IgD-negative memory B cell (primary cell): ENCODE measurements around the gene SKAP2. TPM values are rescaled to one million over a fixed set of nuclear protein-coding genes. Genes with fewer than 3 reads are reported as not detected.
A peak's percentile ranks its signal among the peaks of the same experiment; 100 is the strongest.
"Not testable (repeated sequence)": the region's sequence is repeated elsewhere in the genome, so short reads cannot be mapped to it uniquely, and the experiment has no call there.

ENCODE experiments used
- H3K27ac Mint-ChIP-seq, 3 donors: one replicate each; pipeline ENCODE4 v1.8.0; 2020 to 2022; ENCODE audit warnings: mild to moderate bottlenecking in 3 of 3, mixed read lengths in 3 of 3, moderate library complexity in 1 of 3
- H3K27me3 Mint-ChIP-seq: one replicate; pipeline ENCODE4 v1.8.0; 2021; ENCODE audit warnings: mixed read lengths
- H3K36me3 Mint-ChIP-seq: one replicate; pipeline ENCODE4 v1.8.0; 2020; ENCODE audit warnings: mild to moderate bottlenecking, mixed read lengths
- H3K4me1 Mint-ChIP-seq, 3 donors: one replicate each; pipeline ENCODE4 v1.8.0; 2020 to 2022; ENCODE audit warnings: mixed read lengths in 3 of 3, mild to moderate bottlenecking in 1 of 3
- H3K4me3 Mint-ChIP-seq, 4 donors: one replicate each; pipeline ENCODE4 v1.8.0; 2020 to 2022; ENCODE audit warnings: mild to moderate bottlenecking in 4 of 4, mixed read lengths in 4 of 4, moderate library complexity in 3 of 4
- H3K9me3 Mint-ChIP-seq, 3 donors: one replicate each; pipeline ENCODE4 v1.8.0; 2020 to 2021; ENCODE audit warnings: mixed read lengths in 3 of 3, mild to moderate bottlenecking in 1 of 3
- polyA plus RNA-seq: library from polyadenylated mRNA; unstranded; fragments of 300-500 nt; fragmentation: Illumina TruSeq; gene quantifications from one replicate; pipeline ENCODE4 v1.2.3, GENCODE V29; 2021

The SKAP2 gene
- polyA plus RNA-seq, 1 donor from 2014 or later, result 135 TPM

- Mint-ChIP-seq H3K4me1 (peaks cover 0 to 2% (median 0%) of the 10 kb centered on the region in 3 donors), H3K9me3 (peaks cover 0 to 9% (median 0%) of the 10 kb centered on the region in 3 donors)
Observed at GRCh38 chr7:26841003-26841739, 23.2 kb downstream of the SKAP2 start.

GRCh38 chr7:26836793-26837192, 27.6 kb downstream of the SKAP2 start:
- H3K4me1 Mint-ChIP-seq, H3K27ac Mint-ChIP-seq, H3K9me3 Mint-ChIP-seq, H3K4me3 Mint-ChIP-seq, H3K27me3 Mint-ChIP-seq: not testable (repeated sequence)
- peaks cover 42% of the 10 kb centered on the region for H3K36me3 Mint-ChIP-seq

More at GRCh38 chr7:26841003-26841739, 23.2 kb downstream of the SKAP2 start:
- Mint-ChIP-seq H3K4me3 (no peak overlapping the region), H3K27ac (no peak overlapping the region), H3K36me3 (peaks cover 22% of the 10 kb centered on the region), H3K27me3 (no peaks in the 10 kb centered on the region)

DNA sequence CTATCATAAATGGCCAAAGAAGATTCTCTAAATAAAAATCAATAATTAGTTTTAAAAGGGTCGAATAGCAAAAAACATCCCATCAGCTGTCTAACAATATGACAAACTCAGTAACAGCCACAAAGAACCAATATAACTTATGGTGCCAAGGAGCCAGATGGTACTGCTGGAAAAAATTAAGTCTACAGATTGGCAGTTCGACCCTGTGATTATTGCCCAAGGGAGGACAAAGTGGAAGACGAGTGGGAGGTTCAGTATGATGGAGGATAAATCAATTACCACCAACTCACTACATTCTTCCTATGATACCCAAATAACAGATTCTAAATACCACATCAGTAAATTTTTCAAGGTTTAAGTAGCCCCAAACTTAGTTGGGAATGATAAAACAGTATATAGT, 49.0 kb downstream of the SKAP2 start:
- Mint-ChIP-seq H3K36me3 (peaks cover 11% of the 10 kb centered on the region), H3K4me1 (peaks cover 7 to 12% (median 8%) of the 10 kb centered on the region in 3 donors), H3K27me3 (no peaks in the 10 kb centered on the region), H3K9me3 (peaks cover 0 to 2% (median 0%) of the 10 kb centered on the region in 3 donors), H3K4me3 (no peak overlapping the region), H3K27ac (no peak overlapping the region)

DNA sequence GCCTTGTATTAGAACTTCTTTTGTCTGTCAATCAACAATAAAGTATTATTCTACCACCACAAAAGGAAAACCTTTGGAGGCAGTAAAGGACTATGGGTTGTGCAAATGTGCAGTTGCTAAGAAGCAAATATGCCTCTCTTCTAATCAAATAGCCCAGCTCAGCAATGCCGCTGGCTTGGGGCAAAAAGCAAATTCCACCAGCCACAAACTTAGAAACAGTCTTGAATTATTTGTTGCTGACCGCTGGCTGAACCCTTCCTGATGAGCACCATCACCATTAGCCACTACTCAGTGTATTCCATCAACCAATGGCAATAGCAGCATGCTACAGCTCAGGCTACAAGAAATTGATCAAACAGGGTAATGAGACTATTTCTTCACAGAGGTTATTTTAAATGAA, 51.0 kb downstream of the SKAP2 start:
- Mint-ChIP-seq H3K4me1 (peaks cover 11 to 17% (median 17%) of the 10 kb centered on the region in 3 donors), H3K36me3 (peaks cover 8% of the 10 kb centered on the region), H3K9me3 (no peaks in the 10 kb centered on the region), H3K27ac (no peak overlapping the region), H3K27me3 (no peaks in the 10 kb centered on the region), H3K4me3 (no peak overlapping the region)

GRCh38 chr7:26794541-26794940, 69.8 kb downstream of the SKAP2 start:
- H3K27me3 Mint-ChIP-seq, result no peaks in the 10 kb centered on the region
- H3K36me3 Mint-ChIP-seq, result peaks cover 14% of the 10 kb centered on the region
- H3K4me1 Mint-ChIP-seq, result peaks cover 4 to 9% (median 5%) of the 10 kb centered on the region in 3 donors
- H3K4me3 Mint-ChIP-seq, result no peak overlapping the region
- no peak overlapping the region for H3K27ac Mint-ChIP-seq
- H3K9me3 Mint-ChIP-seq, result no peaks in the 10 kb centered on the region

DNA sequence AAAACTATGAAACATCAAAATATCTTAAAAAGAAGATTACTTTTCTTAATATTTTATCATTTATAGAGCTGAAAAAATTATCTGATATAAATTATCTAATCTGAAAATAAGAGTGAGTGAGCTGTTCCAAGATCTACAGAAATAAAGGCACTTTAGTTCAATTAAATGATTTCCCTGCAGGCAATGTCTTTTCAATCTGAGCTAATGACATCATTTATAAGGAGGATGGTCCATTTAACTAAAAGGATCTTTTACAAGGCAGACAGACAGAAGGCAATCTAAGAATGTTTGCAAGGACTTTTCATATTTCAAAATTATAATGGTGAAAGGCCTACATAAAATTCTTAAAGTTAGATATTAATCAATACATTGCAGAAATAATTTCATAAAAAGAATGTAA, 71.8 kb downstream of the SKAP2 start:
- H3K4me3 Mint-ChIP-seq, result no peak overlapping the region
- no peaks in the 10 kb centered on the region for H3K27me3 Mint-ChIP-seq
- H3K36me3 Mint-ChIP-seq, result peaks cover 3% of the 10 kb centered on the region
- no peak overlapping the region for H3K27ac Mint-ChIP-seq
- peaks cover 0 to 4% (median 2%) of the 10 kb centered on the region in 3 donors for H3K4me1 Mint-ChIP-seq
- H3K9me3 Mint-ChIP-seq, result no peaks in the 10 kb centered on the region

GRCh38 chr7:26792006-26792405, 72.4 kb downstream of the SKAP2 start:
- Mint-ChIP-seq H3K27me3 (no peaks in the 10 kb centered on the region), H3K27ac (no peak overlapping the region), H3K36me3 (peaks cover 3% of the 10 kb centered on the region), H3K4me3 (no peak overlapping the region), H3K4me1 (peaks cover 0 to 4% (median 2%) of the 10 kb centered on the region in 3 donors), H3K9me3 (no peaks in the 10 kb centered on the region)

- Mint-ChIP-seq H3K27me3 (no peaks in the 10 kb centered on the region), H3K4me3 (no peak overlapping the region), H3K36me3 (peaks cover 6% of the 10 kb centered on the region), H3K9me3 (no peaks in the 10 kb centered on the region), H3K27ac (no peak overlapping the region), H3K4me1 (peaks cover 0 to 2% (median 0%) of the 10 kb centered on the region in 3 donors)
Observed at GRCh38 chr7:26789481-26790184, 74.8 kb downstream of the SKAP2 start.

DNA sequence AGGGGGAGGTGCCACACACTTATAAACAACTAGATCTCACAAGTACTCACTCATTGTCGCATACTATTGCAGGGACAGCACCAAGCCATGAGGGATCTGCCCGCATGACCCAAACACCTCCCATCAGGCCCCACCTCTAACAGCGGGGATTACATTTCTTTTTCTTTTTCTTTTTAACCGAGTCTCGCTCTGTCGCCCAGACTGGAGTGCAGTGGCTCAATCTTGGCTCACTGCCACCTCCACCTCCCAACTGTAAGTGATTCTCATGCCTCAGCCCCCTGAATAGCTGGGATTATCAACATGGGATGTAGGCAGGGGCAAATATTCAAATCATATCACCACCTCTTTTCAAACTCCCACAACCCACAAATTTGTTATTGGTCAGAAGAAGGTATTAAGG, 76.7 kb downstream of the SKAP2 start:
- peaks cover 0 to 2% (median 2%) of the 10 kb centered on the region in 3 donors for H3K4me1 Mint-ChIP-seq
- peaks cover 6% of the 10 kb centered on the region for H3K36me3 Mint-ChIP-seq
- no peaks in the 10 kb centered on the region for H3K27me3 Mint-ChIP-seq
- H3K4me3 Mint-ChIP-seq, result no peak overlapping the region
- H3K27ac Mint-ChIP-seq, result no peak overlapping the region
- H3K9me3 Mint-ChIP-seq, result no peaks in the 10 kb centered on the region

DNA sequence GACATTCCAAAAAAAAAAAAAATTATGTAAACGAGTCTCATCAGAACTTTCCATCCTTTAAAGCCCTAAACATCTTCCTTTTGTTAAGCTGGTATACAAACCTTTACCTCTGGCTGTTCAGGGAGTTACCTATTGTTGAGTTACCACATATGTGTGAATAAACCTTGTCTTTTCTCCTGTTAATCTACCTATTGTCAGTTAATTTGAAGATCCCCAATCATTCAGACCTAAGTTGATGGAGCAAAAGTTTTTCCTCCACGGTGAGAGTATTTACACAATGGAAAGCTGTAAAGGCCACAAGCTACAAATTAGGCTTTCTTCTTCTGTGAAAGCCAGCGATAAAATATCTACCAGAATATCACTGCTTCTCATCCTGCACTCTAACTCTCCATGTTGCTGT, 80.3 kb downstream of the SKAP2 start:
- Mint-ChIP-seq H3K9me3 (no peaks in the 10 kb centered on the region), H3K27me3 (no peaks in the 10 kb centered on the region), H3K36me3 (peaks cover 5% of the 10 kb centered on the region), H3K4me3 (no peak overlapping the region), H3K4me1 (peaks cover 0 to 3% (median 0%) of the 10 kb centered on the region in 3 donors), H3K27ac (no peak overlapping the region)

GRCh38 chr7:26782501-26782900, 81.9 kb downstream of the SKAP2 start:
- Mint-ChIP-seq H3K4me3 (no peak overlapping the region), H3K36me3 (peaks cover 5% of the 10 kb centered on the region), H3K4me1 (peaks cover 0 to 3% (median 0%) of the 10 kb centered on the region in 3 donors), H3K27me3 (no peaks in the 10 kb centered on the region), H3K9me3 (no peaks in the 10 kb centered on the region), H3K27ac (no peak overlapping the region)

GRCh38 chr7:26779978-26780595, 84.3 kb downstream of the SKAP2 start:
- Mint-ChIP-seq H3K36me3 (peaks cover 2% of the 10 kb centered on the region), H3K27me3 (no peaks in the 10 kb centered on the region)

GRCh38 chr7:26777385-26777784, 87.0 kb downstream of the SKAP2 start:
- Mint-ChIP-seq H3K27ac (no peak overlapping the region), H3K9me3 (peaks cover 3 to 7% (median 5%) of the 10 kb centered on the region in 3 donors), H3K4me1 (peaks cover 0 to 1% (median 0%) of the 10 kb centered on the region in 3 donors), H3K36me3 (peaks cover 14% of the 10 kb centered on the region), H3K4me3 (no peak overlapping the region), H3K27me3 (no peaks in the 10 kb centered on the region)

More at GRCh38 chr7:26779978-26780595, 84.3 kb downstream of the SKAP2 start:
- Mint-ChIP-seq H3K4me1 (peaks cover 0 to 3% (median 0%) of the 10 kb centered on the region in 3 donors), H3K9me3 (no peaks in the 10 kb centered on the region), H3K27ac (no peak overlapping the region), H3K4me3 (no peak overlapping the region)

GRCh38 chr7:26760501-26760900, 103.9 kb downstream of the SKAP2 start:
- Mint-ChIP-seq H3K9me3 (peaks cover 3 to 5% (median 4%) of the 10 kb centered on the region in 3 donors), H3K27ac (no peak overlapping the region), H3K27me3 (no peaks in the 10 kb centered on the region), H3K36me3 (peaks cover 17% of the 10 kb centered on the region), H3K4me3 (no peak overlapping the region), H3K4me1 (peaks cover 0 to 13% (median 0%) of the 10 kb centered on the region in 3 donors)

- peak overlapping the region in 1 of 3 donors; percentile 67 for H3K27ac Mint-ChIP-seq
- peaks cover 3 to 5% (median 4%) of the 10 kb centered on the region in 3 donors for H3K9me3 Mint-ChIP-seq
- H3K27me3 Mint-ChIP-seq, result no peaks in the 10 kb centered on the region
- peaks cover 14% of the 10 kb centered on the region for H3K36me3 Mint-ChIP-seq
- H3K4me3 Mint-ChIP-seq, result no peak overlapping the region
- H3K4me1 Mint-ChIP-seq, result peaks cover 0 to 5% (median 0%) of the 10 kb centered on the region in 3 donors
Observed at GRCh38 chr7:26759108-26759507, 105.3 kb downstream of the SKAP2 start.
